Skeletal muscle tissue (tissue), 4 donors: Measurements from ENCODE around the gene PPIA. TPM values are rescaled to one million over a fixed set of nuclear protein-coding genes. Genes with fewer than 3 reads are reported as not detected.

Experiments used
- H3K27ac ChIP-seq: one replicate; pipeline ENCODE4 v1.7.0; 2013; ENCODE audit warnings: mild to moderate bottlenecking, low read depth, low read length, inconsistent platforms
- H3K27me3 ChIP-seq, 3 donors: one replicate each; pipeline ENCODE4 v1.7.0; 2013; ENCODE audit warnings: low read length in 3 of 3; ENCODE audit not compliant: control insufficient read depth in 3 of 3, insufficient read depth in 3 of 3
- H3K36me3 ChIP-seq, 3 donors: one replicate each; pipeline ENCODE4 v1.7.0; 2013; ENCODE audit warnings: low read length in 3 of 3; ENCODE audit not compliant: control insufficient read depth in 3 of 3, insufficient read depth in 3 of 3
- H3K4me1 ChIP-seq, 3 donors: one replicate each; pipeline ENCODE4 v1.7.0; 2013; ENCODE audit warnings: low read length in 3 of 3, mild to moderate bottlenecking in 3 of 3; ENCODE audit not compliant: control insufficient read depth in 3 of 3, insufficient read depth in 3 of 3
- H3K4me3 ChIP-seq, 3 donors: one replicate each; pipeline ENCODE4 v1.7.0; 2013; ENCODE audit warnings: low read length in 3 of 3
- H3K9ac ChIP-seq, 3 donors: one replicate each; pipeline ENCODE4 v1.7.0; 2013; ENCODE audit warnings: low read length in 3 of 3, mild to moderate bottlenecking in 3 of 3, moderate library complexity in 2 of 3, low read depth in 1 of 3
- H3K9me3 ChIP-seq, 3 donors: one replicate each; pipeline ENCODE4 v1.7.0; 2013; ENCODE audit warnings: low read length in 3 of 3; ENCODE audit not compliant: control insufficient read depth in 3 of 3
- total RNA-seq: library from RNA; depleted of rRNA; stranded (reverse); fragments of >200 nt; gene quantifications from one replicate; pipeline ENCODE4 v1.2.3, GENCODE V29; 2014
- donor health status: Osteomylitis.

PPIA gene
- total RNA-seq, 1 donor from 2014 or later = 459 TPM

DNA sequence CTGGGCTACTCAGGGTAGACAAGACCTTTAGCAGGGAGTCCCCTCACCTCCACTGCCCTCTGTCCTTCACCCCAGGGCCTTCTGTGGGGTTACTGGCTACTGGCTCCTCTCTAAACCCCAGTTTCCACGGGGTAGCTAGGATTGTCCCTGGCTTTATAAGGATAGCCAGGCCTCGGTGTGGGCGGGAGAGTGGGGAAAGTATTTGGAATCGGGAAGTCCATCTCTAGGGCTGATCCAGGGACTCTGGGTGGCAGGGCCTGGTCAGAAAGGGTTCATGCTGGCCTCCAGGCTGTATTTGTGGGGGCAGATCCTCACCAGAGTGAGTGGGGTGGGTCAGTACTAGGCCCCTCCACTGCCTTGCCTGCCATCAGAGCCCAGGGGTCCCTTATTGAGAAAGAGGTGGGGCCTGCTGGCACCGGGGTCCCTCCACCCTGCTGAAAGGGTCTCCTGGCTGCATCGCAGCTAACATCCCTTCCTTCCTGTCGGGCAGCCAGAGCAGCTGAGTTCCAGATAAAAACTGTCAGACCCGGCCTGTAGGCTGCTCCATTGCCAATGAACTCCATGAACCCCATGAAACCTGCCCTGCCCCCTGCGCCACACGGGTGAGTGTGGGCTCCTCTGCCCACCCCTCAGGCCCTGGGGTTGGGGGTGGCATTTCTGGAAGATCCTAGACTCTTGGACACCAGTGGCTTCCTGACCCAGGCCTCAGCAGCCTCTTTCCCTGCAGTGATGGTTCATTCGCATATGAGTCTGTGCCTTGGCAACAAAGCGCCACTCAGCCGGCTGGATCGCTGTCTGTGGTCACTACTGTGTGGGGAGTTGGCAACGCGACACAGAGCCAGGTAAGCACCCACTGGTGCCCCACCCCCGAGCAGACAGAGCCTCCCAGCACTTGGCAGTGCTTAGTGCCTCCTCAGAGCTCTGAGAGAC lies 40.5 kb upstream of the PPIA start:
- Histone ChIP-seq H3K4me3 (no peak overlapping the region), H3K9ac (peak overlapping the region in 2 of 3 donors; percentile 51 to 62), H3K36me3 (peaks cover 12 to 28% (median 20%) of the 10 kb centered on the region in 3 donors), H3K4me1 (peaks cover 22 to 35% (median 26%) of the 10 kb centered on the region in 3 donors), H3K27me3 (no peaks in the 10 kb centered on the region), H3K9me3 (no peaks in the 10 kb centered on the region), H3K27ac (peak overlapping the region; percentile 25)

- Histone ChIP-seq H3K4me3 (no peak overlapping the region), H3K36me3 (peaks cover 19 to 36% (median 27%) of the 10 kb centered on the region in 3 donors), H3K4me1 (peaks cover 20 to 36% (median 21%) of the 10 kb centered on the region in 3 donors), H3K9me3 (no peaks in the 10 kb centered on the region), H3K27me3 (no peaks in the 10 kb centered on the region), H3K27ac (no peak overlapping the region), H3K9ac (peak overlapping the region in 2 of 3 donors; percentile 8 to 51)
These were observed 39.6 kb upstream of the PPIA start for GRCh38 chr7:44756904-44757303.

DNA sequence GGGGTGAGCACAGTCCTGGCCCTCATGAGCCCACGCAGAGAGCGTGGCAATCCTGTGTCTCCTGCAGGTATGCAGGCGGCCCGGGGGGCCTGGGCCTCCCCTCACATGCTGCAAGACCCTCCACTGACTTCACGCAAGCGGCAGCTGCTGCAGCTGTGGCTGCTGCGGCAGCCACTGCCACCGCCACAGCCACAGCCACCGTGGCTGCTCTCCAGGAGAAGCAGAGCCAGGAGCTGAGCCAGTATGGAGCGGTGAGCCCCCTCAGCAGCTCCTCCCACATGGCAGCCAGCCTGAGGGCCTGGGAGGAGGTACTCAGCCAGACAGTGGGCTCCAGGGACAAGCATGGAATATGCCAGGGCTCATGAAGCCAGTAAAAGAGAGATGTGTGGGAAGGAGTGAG lies 39.2 kb upstream of the PPIA start:
- Histone ChIP-seq H3K4me3 (no peak overlapping the region), H3K9ac (no peak overlapping the region), H3K27ac (no peak overlapping the region), H3K27me3 (no peaks in the 10 kb centered on the region), H3K9me3 (no peaks in the 10 kb centered on the region), H3K4me1 (peaks cover 21 to 39% (median 22%) of the 10 kb centered on the region in 3 donors), H3K36me3 (peaks cover 21 to 40% (median 27%) of the 10 kb centered on the region in 3 donors)

DNA sequence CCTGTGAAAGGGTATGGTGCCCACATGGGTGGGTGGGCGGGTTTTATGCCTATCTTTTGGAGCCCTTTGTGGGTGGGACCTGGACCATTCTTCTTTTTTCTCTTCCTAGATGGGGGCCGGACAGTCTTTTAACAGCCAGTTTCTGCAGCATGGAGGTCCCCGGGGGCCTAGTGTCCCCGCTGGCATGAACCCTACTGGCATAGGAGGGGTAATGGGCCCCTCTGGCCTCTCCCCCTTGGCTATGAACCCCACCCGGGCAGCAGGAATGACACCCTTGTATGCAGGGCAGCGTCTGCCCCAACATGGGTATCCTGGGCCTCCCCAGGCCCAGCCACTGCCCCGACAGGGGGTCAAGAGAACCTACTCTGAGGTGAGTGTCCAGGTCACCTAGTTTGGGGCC lies 38.7 kb upstream of the PPIA start:
- Histone ChIP-seq H3K9ac (no peak overlapping the region), H3K4me3 (no peak overlapping the region), H3K36me3 (peaks cover 23 to 42% (median 28%) of the 10 kb centered on the region in 3 donors), H3K27me3 (no peaks in the 10 kb centered on the region), H3K27ac (no peak overlapping the region), H3K9me3 (no peaks in the 10 kb centered on the region), H3K4me1 (peaks cover 21 to 41% (median 25%) of the 10 kb centered on the region in 3 donors)

GRCh38 chr7:44759246-44759645 lies 37.2 kb upstream of the PPIA start:
- no peak overlapping the region for H3K9ac ChIP-seq
- H3K27ac ChIP-seq = no peak overlapping the region
- peaks cover 36 to 57% (median 43%) of the 10 kb centered on the region in 3 donors for H3K36me3 ChIP-seq
- H3K4me1 ChIP-seq = peaks cover 21 to 41% (median 28%) of the 10 kb centered on the region in 3 donors
- no peak overlapping the region for H3K4me3 ChIP-seq
- H3K27me3 ChIP-seq = no peaks in the 10 kb centered on the region
- no peaks in the 10 kb centered on the region for H3K9me3 ChIP-seq

GRCh38 chr7:44760034-44760580 lies 36.4 kb upstream of the PPIA start:
- no peak overlapping the region for H3K27ac ChIP-seq
- H3K4me1 ChIP-seq = peaks cover 17 to 33% (median 21%) of the 10 kb centered on the region in 3 donors
- no peaks in the 10 kb centered on the region for H3K27me3 ChIP-seq
- H3K9me3 ChIP-seq = no peaks in the 10 kb centered on the region
- peaks cover 45 to 66% (median 52%) of the 10 kb centered on the region in 3 donors for H3K36me3 ChIP-seq
- no peak overlapping the region for H3K4me3 ChIP-seq
- H3K9ac ChIP-seq = no peak overlapping the region

DNA sequence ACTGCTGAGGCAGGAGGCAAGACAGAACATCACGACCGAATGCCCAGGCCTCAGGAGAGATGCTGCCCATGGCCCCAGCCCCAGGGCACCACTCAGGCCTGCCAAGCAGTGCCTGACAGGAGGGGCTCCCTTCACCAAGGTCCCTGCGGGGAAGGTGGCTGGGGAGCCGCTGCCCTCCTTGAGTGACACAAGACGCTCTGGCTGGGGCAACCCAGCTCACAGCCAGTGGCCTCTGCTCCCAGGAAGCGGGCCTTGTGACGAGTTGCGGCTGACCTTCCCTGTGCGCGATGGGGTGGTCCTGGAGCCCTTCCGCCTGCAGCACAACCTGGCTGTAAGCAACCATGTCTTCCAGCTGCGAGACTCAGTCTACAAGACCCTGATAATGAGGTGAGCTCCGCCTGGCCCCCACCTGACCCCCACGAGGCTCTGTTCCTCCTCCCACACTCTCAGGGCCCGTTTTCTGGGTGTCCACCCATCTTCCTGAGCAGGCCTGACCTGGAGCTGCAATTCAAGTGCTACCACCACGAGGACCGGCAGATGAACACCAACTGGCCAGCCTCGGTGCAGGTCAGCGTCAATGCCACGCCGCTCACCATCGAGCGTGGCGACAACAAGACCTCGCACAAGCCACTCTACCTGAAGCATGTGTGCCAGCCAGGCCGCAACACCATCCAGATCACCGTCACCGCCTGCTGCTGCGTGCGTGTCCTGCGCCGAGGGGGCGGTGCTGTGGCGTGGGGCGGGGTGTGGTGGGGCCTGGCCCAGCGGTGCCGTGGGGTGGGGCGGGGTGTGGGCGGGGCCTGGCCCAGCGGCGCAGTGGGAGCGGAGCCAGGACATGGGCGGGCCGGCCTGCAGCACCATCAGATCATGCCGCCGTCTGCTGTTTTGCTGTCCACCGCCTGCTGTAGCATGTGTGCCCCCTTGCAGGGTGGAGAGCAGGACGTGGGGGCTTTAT lies 35.0 kb upstream of the PPIA start:
- Histone ChIP-seq H3K9ac (peak overlapping the region in 1 of 3 donors; percentile 40), H3K36me3 (peaks cover 58 to 76% (median 62%) of the 10 kb centered on the region in 3 donors), H3K27me3 (no peaks in the 10 kb centered on the region), H3K4me1 (peaks cover 10 to 19% (median 12%) of the 10 kb centered on the region in 3 donors), H3K27ac (no peak overlapping the region), H3K9me3 (no peaks in the 10 kb centered on the region), H3K4me3 (peak overlapping the region in 1 of 3 donors; percentile 22)

GRCh38 chr7:44762300-44762699 lies 34.2 kb upstream of the PPIA start:
- no peaks in the 10 kb centered on the region for H3K27me3 ChIP-seq
- no peak overlapping the region for H3K9ac ChIP-seq
- H3K4me1 ChIP-seq = peaks cover 2 to 15% (median 13%) of the 10 kb centered on the region in 3 donors
- H3K9me3 ChIP-seq = no peaks in the 10 kb centered on the region
- peaks cover 63 to 76% (median 66%) of the 10 kb centered on the region in 3 donors for H3K36me3 ChIP-seq
- no peak overlapping the region for H3K27ac ChIP-seq
- H3K4me3 ChIP-seq = no peak overlapping the region

DNA sequence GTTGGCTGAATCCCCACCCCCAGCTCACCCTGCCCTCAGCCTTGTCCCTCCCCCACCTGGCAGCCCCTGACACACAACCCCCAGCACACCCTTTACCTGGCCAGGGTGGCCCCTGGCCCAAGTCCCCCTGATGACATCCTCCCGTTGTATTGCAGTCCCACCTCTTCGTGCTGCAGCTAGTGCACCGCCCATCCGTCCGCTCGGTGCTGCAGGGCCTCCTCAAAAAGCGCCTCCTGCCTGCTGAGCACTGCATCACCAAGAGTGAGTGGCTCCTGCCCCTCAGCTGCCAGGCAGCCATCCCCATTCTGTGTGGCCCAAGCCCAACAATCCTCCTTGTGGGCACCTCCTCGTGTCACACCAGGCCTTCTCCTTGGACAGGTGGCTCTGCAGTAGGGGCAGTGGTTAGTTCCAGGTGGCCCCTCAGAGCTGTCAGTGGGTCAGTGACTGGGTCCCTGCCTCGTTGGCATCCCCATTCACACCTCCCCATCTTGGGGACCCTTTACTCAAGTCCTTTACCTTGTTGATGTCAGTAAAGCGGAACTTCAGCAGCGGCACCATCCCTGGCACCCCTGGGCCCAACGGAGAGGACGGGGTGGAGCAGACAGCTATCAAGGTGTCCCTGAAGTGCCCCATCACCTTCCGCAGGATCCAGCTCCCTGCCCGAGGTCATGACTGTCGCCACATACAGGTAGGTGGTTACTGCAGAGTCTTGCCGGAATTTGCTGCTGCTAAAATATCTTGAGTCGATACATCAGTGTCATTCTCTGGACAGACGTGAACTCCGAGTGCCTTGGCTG lies 33.6 kb upstream of the PPIA start:
- H3K9me3 ChIP-seq = no peaks in the 10 kb centered on the region
- H3K27me3 ChIP-seq = no peaks in the 10 kb centered on the region
- H3K4me3 ChIP-seq = no peak overlapping the region
- no peak overlapping the region for H3K9ac ChIP-seq
- H3K36me3 ChIP-seq = peaks cover 66 to 79% (median 67%) of the 10 kb centered on the region in 3 donors
- peaks cover 6 to 20% (median 20%) of the 10 kb centered on the region in 3 donors for H3K4me1 ChIP-seq
- H3K27ac ChIP-seq = no peak overlapping the region
